SU-DHL-6 (cell line): ENCODE results near the gene SOX4.

ENCODE experiments used
- CTCF ChIP-seq: fragments of 200-600 bp; sonication (generic); IDR thresholded peaks from one replicate; pipeline ENCODE4 v1.5.1; 2017; ENCODE audit warnings: antibody characterized with exemption, mild to moderate bottlenecking, low read length, moderate library complexity; ENCODE audit not compliant: insufficient read depth, poor library complexity, severe bottlenecking
- EZH2phosphoT487 ChIP-seq: fragments of 200-600 bp; sonication (generic), shearing (Covaris generic); conservative IDR thresholded peaks from 2 replicates; pipeline ENCODE4 v1.6.1; 2018; ENCODE audit warnings: mild to moderate bottlenecking, antibody characterized with exemption, low read length, moderate library complexity, mixed read lengths

- TF ChIP-seq CTCF (no peak), EZH2phosphoT487 (no peak)
These were observed 2.0 kb downstream of the SOX4 start for GRCh38 chr6:21595285-21596144.
